HG03025 (cell line): ENCODE measurements around the gene CR1L.
"Not testable (repeated sequence)": the region's sequence is repeated elsewhere in the genome, so short reads cannot be mapped to it uniquely, and the experiment has no call there.

Source experiments
- ATAC-seq: cut with Tn5 transposase; IDR thresholded peaks from one replicate; pipeline ENCODE4 v1.9.1; 2021; ENCODE audit warnings: mild to moderate bottlenecking, moderate library complexity; ENCODE audit not compliant: unreplicated experiment, low FRiP score

The CR1L gene

DNA sequence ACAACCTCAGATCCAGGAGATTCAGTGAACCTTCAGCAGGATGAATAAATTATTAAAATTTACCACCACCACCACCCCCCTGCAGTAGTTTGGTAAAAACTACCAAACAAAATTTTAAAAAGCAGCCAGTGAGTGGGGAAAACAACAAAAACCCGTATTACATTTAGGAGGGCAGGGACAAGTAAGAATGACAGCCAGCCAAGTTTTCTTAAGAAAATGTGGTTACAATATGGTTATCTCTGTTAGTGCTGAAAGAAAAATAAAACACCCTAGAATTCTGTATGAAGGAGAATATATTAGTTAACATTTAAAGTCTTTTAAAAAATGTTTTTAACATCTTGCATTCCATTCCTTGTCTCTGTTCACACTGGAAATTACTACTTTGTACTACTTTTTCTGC, 121.6 kb downstream of the CR1L start:
- no peak for ATAC-seq

DNA sequence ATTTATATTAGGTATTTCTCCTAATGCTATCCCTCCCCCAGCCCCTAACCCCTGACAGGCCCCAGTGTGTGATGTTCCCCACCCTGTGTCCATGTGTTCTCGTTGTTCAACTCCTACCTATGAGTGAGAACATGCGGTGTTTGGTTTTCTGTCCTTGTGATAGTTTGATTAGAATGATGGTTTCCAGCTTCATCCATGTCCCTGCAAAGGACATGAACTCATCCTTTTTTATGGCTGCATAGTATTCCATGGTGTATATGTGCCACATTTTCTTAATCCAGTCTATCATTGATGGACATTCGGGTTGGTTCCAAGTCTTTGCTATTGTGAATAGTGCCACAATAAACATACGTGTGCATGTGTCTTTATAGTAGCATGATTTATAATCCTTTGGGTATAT, 125.6 kb downstream of the CR1L start:
- ATAC-seq = not testable (repeated sequence)
